Sigmoid colon (tissue), 3 donors: ENCODE results near the gene PRCC.

Experiments
- POLR2A ChIP-seq, 2 donors: fragments of 450-650 bp; IDR thresholded peaks; one replicate each; pipeline ENCODE4 v1.6.1; 2016; ENCODE audit warnings: antibody characterized with exemption in 2 of 2, mild to moderate bottlenecking in 2 of 2, moderate library complexity in 2 of 2
- TF ChIP-seq, protein P1 (sequence below), 4 experiments: fragments of 450-650 bp in 3 of 4; fragments of 200-600 bp in 1 of 4; IDR thresholded peaks; one replicate each; pipeline ENCODE4 v1.5.1; 2016 to 2019; ENCODE audit warnings: antibody characterized with exemption in 4 of 4, mild to moderate bottlenecking in 3 of 4, moderate library complexity in 2 of 4

GRCh38 chr1:156840898-156841279 is 73.6 kb downstream of the PRCC start:
- no peak for TF ChIP-seq POLR2A (IDR thresholded peaks at IDR 0.05)
- TF ChIP-seq, protein P1, sequence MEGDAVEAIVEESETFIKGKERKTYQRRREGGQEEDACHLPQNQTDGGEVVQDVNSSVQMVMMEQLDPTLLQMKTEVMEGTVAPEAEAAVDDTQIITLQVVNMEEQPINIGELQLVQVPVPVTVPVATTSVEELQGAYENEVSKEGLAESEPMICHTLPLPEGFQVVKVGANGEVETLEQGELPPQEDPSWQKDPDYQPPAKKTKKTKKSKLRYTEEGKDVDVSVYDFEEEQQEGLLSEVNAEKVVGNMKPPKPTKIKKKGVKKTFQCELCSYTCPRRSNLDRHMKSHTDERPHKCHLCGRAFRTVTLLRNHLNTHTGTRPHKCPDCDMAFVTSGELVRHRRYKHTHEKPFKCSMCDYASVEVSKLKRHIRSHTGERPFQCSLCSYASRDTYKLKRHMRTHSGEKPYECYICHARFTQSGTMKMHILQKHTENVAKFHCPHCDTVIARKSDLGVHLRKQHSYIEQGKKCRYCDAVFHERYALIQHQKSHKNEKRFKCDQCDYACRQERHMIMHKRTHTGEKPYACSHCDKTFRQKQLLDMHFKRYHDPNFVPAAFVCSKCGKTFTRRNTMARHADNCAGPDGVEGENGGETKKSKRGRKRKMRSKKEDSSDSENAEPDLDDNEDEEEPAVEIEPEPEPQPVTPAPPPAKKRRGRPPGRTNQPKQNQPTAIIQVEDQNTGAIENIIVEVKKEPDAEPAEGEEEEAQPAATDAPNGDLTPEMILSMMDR (IDR thresholded peaks at IDR 0.05) = no peak
